Measurements from ENCODE around the gene GPR12.
"Not testable (repeated sequence)": the region's sequence is repeated elsewhere in the genome, so short reads cannot be mapped to it uniquely, and the experiment has no call there.

The GPR12 gene

GRCh38 chr13:26749905-26750304, 10.7 kb downstream of the GPR12 start:
- TF ChIP-seq POLR2AphosphoS5 (IDR thresholded peaks at IDR 0.05; ENCODE audit: low read depth, low read length): no peak
- TF ChIP-seq POU2F2 (IDR thresholded peaks at IDR 0.05; ENCODE audit: low read depth, low read length): no peak
- TF ChIP-seq PAX5 (IDR thresholded peaks at IDR 0.05; ENCODE audit: insufficient read depth, low read length, severe bottlenecking): no peak
- TF ChIP-seq SPI1 (IDR thresholded peaks at IDR 0.05; ENCODE audit: low read depth, low read length): no peak
- TF ChIP-seq POLR2A (IDR thresholded peaks at IDR 0.05; ENCODE audit: low read depth, low read length): no peak
- no peak for TF ChIP-seq TAF1 (IDR thresholded peaks at IDR 0.05; ENCODE audit: low read depth, low read length)
- FAIRE-seq: no peak
- no peak for DNase-seq (ENCODE audit: insufficient read length, low spot score)

DNA sequence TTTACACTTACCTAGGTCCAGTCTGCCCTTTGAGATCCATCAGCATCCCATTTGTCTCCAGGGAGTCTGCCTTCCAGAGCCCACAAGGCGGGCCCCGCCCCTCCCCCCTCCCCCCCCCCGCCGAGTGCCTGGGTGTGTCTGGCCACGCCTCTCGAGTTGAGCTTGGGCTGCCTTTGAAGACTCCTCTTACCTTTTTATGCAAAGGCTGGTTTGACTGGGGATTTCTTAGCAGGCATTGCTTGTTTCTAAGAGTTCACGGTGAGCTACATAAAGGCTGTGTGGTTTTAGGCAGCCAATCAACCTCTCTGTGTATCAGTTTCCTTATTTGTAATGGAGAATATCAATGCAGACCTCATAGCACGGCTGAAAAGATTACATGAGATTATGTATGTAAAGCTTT, 11.3 kb downstream of the GPR12 start:
- TF ChIP-seq POLR2A (IDR thresholded peaks at IDR 0.05; ENCODE audit: low read depth, low read length) (no peak), POLR2AphosphoS5 (IDR thresholded peaks at IDR 0.05; ENCODE audit: low read depth, low read length) (no peak), POU2F2 (IDR thresholded peaks at IDR 0.05; ENCODE audit: low read depth, low read length) (no peak)
- no peak for DNase-seq (ENCODE audit: insufficient read length, low spot score)
- no peak for FAIRE-seq

DNA sequence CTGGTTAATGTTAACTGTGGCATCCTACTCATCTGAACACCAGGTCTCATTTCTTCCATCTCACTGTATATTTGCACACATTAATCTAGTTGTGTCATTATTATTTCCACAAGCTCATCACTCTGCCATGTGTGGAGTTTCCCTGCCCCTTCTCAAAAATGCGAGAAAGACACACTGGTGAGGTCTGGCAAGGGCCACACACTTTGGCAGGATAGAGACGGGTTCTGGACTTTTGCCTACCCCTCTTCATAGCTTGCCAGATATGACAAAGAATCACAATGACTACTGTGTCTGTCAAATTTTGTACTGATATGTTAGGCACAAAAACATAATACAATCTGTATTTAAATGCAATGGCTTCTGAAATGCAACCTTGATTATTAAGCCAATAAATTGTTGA, 12.9 kb downstream of the GPR12 start:
- FAIRE-seq (no peak), DNase-seq (ENCODE audit: insufficient read length, low spot score) (no peak)
- TF ChIP-seq POLR2AphosphoS5 (IDR thresholded peaks at IDR 0.05; ENCODE audit: low read depth, low read length) (no peak), POLR2A (IDR thresholded peaks at IDR 0.05; ENCODE audit: low read depth, low read length) (no peak), SPI1 (IDR thresholded peaks at IDR 0.05; ENCODE audit: low read depth, low read length) (no peak), TAF1 (IDR thresholded peaks at IDR 0.05; ENCODE audit: low read depth, low read length) (no peak), PAX5 (IDR thresholded peaks at IDR 0.05; ENCODE audit: insufficient read depth, low read length, severe bottlenecking) (no peak), POU2F2 (IDR thresholded peaks at IDR 0.05; ENCODE audit: low read depth, low read length) (no peak)

DNA sequence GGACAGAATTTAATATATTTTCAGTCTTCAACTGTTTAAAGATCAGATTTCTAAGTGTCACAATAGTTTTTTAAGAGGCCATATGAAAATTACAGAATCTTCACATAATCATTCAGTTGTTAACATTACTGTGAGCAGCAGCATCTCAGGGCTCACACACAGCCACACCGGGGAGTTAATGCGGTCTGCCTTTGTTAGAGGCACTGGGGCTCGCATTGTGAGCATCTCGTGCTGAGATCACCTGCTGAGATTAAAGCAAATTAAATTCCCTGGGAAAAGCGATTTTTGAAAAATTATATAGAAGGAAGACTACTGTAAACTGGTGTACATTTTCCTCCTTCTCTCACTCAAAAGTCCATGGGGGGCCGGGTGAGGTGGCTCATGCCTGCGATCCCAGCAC, 16.6 kb downstream of the GPR12 start:
- no peak for FAIRE-seq
- TF ChIP-seq POLR2A (IDR thresholded peaks at IDR 0.05; ENCODE audit: low read depth, low read length) (no peak), TAF1 (IDR thresholded peaks at IDR 0.05; ENCODE audit: low read depth, low read length) (no peak), POLR2AphosphoS5 (IDR thresholded peaks at IDR 0.05; ENCODE audit: low read depth, low read length) (no peak), PAX5 (IDR thresholded peaks at IDR 0.05; ENCODE audit: insufficient read depth, low read length, severe bottlenecking) (no peak), POU2F2 (IDR thresholded peaks at IDR 0.05; ENCODE audit: low read depth, low read length) (no peak), SPI1 (IDR thresholded peaks at IDR 0.05; ENCODE audit: low read depth, low read length) (no peak)
- DNase-seq (ENCODE audit: insufficient read length, low spot score): no peak

DNA sequence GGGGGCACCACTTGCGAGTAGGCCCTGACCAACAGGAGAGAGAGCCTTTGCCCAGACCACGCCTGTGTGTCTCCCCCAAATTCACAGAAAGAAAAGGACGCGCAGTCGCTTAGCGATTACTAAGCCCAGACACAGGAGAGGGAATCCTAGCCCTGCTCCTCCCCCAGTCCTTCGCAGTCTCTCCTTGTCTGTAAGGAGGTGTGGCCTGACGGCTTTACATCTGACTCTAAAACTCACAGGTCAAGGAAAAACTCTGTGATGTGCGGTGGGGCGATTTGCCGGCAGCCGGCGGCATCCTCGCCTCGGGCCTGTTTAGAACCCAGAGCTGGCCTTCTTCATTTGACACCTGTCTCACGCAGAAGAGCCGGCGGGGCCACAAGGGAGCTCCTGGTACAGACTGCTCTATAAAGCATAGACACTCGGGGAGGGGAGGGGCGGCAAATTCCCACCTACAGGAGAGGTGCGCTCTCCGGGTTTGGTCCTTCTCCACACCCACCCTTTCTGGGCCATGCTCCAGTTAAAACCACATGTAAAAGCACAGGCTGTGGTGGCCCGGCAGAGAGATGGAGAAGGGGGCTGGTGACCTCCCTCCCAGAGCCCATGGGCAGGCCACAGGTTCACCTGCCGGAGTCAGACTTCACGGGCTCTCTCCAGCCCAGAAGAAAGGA, 17.8 kb downstream of the GPR12 start:
- FAIRE-seq (no peak), DNase-seq (ENCODE audit: insufficient read length, low spot score) (no peak)
- TF ChIP-seq TAF1 (IDR thresholded peaks at IDR 0.05; ENCODE audit: low read depth, low read length): no peak
- no peak for TF ChIP-seq SPI1 (IDR thresholded peaks at IDR 0.05; ENCODE audit: low read depth, low read length)
- no peak for TF ChIP-seq PAX5 (IDR thresholded peaks at IDR 0.05; ENCODE audit: insufficient read depth, low read length, severe bottlenecking)
- no peak for TF ChIP-seq POLR2A (IDR thresholded peaks at IDR 0.05; ENCODE audit: low read depth, low read length)
- no peak for TF ChIP-seq POLR2AphosphoS5 (IDR thresholded peaks at IDR 0.05; ENCODE audit: low read depth, low read length)

DNA sequence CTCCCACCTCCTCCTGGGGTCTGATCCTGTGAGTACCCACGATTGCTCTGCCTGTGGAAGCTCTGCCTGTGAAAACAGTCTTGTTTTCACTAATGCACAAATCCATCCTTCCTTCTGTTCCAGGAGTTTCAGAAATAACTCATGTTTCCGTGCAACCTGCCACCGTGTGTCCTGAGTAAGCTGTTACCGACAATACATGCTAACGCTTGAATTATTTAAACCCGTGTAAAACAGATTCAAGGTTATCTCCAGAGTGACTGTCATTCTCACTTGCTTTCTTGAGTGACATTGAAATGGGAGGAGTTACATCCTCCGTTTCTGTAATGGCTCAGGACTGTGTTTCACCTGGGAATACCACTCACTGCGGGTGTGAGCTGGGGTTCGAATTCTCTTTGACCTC, 24.9 kb downstream of the GPR12 start:
- TF ChIP-seq PAX5 (IDR thresholded peaks at IDR 0.05; ENCODE audit: insufficient read depth, low read length, severe bottlenecking) (no peak), POU2F2 (IDR thresholded peaks at IDR 0.05; ENCODE audit: low read depth, low read length) (no peak), SPI1 (IDR thresholded peaks at IDR 0.05; ENCODE audit: low read depth, low read length) (no peak), TAF1 (IDR thresholded peaks at IDR 0.05; ENCODE audit: low read depth, low read length) (no peak), POLR2AphosphoS5 (IDR thresholded peaks at IDR 0.05; ENCODE audit: low read depth, low read length) (no peak), POLR2A (IDR thresholded peaks at IDR 0.05; ENCODE audit: low read depth, low read length) (no peak)
- FAIRE-seq (no peak), DNase-seq (ENCODE audit: insufficient read length, low spot score) (no peak)

DNA sequence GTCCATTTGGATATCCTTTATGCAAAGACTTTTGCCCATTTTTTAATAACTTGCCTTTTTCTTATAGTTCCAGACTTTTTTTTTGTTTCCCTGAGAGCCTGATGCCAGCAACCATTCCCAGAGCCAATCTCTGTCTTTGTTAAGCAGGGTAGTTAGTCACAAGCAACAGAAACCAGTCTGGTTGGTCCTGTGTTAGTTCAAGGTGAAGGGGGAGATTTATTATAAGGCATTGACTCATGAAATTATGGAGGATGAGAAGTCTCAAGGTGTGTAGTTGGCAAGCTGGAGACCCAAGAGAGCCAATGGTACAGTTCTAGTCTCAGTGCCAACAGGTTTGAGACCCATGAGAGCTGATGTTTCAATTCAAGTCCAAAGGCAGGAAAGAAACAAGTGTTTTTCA, 33.0 kb downstream of the GPR12 start:
- DNase-seq (ENCODE audit: insufficient read length, low spot score) (no peak), FAIRE-seq (no peak)
- TF ChIP-seq POU2F2 (IDR thresholded peaks at IDR 0.05; ENCODE audit: low read depth, low read length): no peak
- TF ChIP-seq POLR2A (IDR thresholded peaks at IDR 0.05; ENCODE audit: low read depth, low read length): no peak
- no peak for TF ChIP-seq TAF1 (IDR thresholded peaks at IDR 0.05; ENCODE audit: low read depth, low read length)
- TF ChIP-seq PAX5 (IDR thresholded peaks at IDR 0.05; ENCODE audit: insufficient read depth, low read length, severe bottlenecking): no peak
- no peak for TF ChIP-seq POLR2AphosphoS5 (IDR thresholded peaks at IDR 0.05; ENCODE audit: low read depth, low read length)
- no peak for TF ChIP-seq SPI1 (IDR thresholded peaks at IDR 0.05; ENCODE audit: low read depth, low read length)

DNA sequence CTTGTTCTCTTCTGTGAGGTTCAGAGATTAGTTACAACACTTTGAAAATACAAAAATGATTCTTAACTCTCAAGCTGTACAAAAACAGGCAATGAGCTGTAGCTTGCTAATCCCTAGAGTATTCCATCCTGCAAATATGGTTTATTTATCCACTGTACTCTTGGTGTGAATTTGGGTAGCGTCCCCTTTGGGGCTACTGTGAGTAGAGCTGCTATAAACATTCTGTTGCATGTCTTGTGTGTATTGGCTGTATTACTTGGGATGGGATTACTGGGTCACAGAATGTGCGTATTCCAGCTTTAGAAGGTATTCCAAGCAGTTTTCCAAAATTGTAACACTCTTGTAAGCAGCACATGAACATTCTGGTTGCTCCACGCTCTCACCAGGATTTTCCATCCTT, 33.5 kb downstream of the GPR12 start:
- TF ChIP-seq POLR2AphosphoS5 (IDR thresholded peaks at IDR 0.05; ENCODE audit: low read depth, low read length): no peak
- no peak for TF ChIP-seq POLR2A (IDR thresholded peaks at IDR 0.05; ENCODE audit: low read depth, low read length)
- no peak for TF ChIP-seq TAF1 (IDR thresholded peaks at IDR 0.05; ENCODE audit: low read depth, low read length)
- TF ChIP-seq POU2F2 (IDR thresholded peaks at IDR 0.05; ENCODE audit: low read depth, low read length): no peak
- no peak for TF ChIP-seq PAX5 (IDR thresholded peaks at IDR 0.05; ENCODE audit: insufficient read depth, low read length, severe bottlenecking)
- no peak for TF ChIP-seq SPI1 (IDR thresholded peaks at IDR 0.05; ENCODE audit: low read depth, low read length)
- FAIRE-seq (no peak), DNase-seq (ENCODE audit: insufficient read length, low spot score) (no peak)

DNA sequence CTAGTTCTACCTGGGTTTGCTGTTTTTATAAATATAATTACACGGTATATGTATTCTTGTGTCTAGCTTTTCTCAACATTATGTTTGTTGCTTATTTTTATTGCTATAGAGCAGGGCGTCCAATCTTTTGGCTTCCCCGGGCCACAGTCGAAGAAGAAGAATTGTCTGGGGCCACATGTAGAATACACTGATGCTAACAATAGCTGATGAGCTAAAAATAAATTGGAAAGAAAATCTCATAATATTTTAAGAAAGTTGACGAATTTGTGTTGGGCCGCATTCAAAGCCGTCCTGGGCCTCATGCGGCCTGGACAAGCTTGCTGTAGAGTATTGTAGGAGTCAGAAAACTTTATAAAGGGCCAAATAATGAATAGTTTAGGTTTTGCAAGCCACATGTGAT, 33.9 kb downstream of the GPR12 start:
- no peak for DNase-seq (ENCODE audit: insufficient read length, low spot score)
- TF ChIP-seq PAX5 (IDR thresholded peaks at IDR 0.05; ENCODE audit: insufficient read depth, low read length, severe bottlenecking) (no peak), TAF1 (IDR thresholded peaks at IDR 0.05; ENCODE audit: low read depth, low read length) (no peak), POLR2AphosphoS5 (IDR thresholded peaks at IDR 0.05; ENCODE audit: low read depth, low read length) (no peak), SPI1 (IDR thresholded peaks at IDR 0.05; ENCODE audit: low read depth, low read length) (no peak), POU2F2 (IDR thresholded peaks at IDR 0.05; ENCODE audit: low read depth, low read length) (no peak), POLR2A (IDR thresholded peaks at IDR 0.05; ENCODE audit: low read depth, low read length) (no peak)
- no peak for FAIRE-seq

DNA sequence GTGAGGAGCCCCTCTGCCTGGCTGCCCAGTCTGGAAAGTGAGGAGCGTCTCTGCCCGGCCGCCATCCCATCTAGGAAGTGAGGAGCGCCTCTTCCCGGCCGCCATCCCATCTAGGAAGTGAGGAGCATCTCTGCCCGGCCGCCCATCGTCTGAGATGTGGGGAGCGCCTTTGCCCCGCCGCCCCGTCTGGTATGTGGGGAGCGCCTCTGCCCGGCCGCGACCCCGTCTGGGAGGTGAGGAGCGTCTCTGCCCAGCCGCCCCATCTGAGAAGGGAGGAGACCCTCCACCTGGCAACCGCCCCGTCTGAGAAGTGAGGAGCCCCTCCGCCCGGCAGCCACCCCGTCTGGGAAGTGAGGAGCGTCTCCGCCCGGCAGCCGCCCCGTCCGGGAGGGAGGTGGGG, 37.0 kb downstream of the GPR12 start:
- not testable (repeated sequence) for DNase-seq (ENCODE audit: insufficient read length, low spot score); FAIRE-seq

Data from GM12891 (cell line).